Dendritic cell treated with granulocyte-macrophage colony-stimulating factor and Interleukin-4, amounts not matched to agents 40 ng/mL and 50 ng/mL, for 4 days (primary cell): ENCODE measurements around the gene PLPP2.

Source experiments
- H3K27ac Mint-ChIP-seq: one replicate; pipeline ENCODE4 v1.8.0; 2022; ENCODE audit warnings: mild to moderate bottlenecking, mixed read lengths
- H3K27me3 Mint-ChIP-seq: one replicate; pipeline ENCODE4 v1.8.0; 2022; ENCODE audit warnings: mild to moderate bottlenecking, mixed read lengths
- H3K36me3 Mint-ChIP-seq: one replicate; pipeline ENCODE4 v1.8.0; 2022; ENCODE audit warnings: low read depth, mixed read lengths
- H3K4me1 Mint-ChIP-seq: one replicate; pipeline ENCODE4 v1.8.0; 2022; ENCODE audit warnings: low read depth, mixed read lengths
- H3K4me3 Mint-ChIP-seq: one replicate; pipeline ENCODE4 v1.8.0; 2022; ENCODE audit warnings: mild to moderate bottlenecking, moderate library complexity, mixed read lengths
- H3K9me3 Mint-ChIP-seq: one replicate; pipeline ENCODE4 v1.8.0; 2022; ENCODE audit warnings: mixed read lengths
- intact Hi-C: fragments of 100-400 bp; cut with micrococcal nuclease; formaldehyde crosslinking; loops from one replicate; pipeline ENCODE4 v1.15.0; 2022

The PLPP2 gene

GRCh38 chr19:309206-309565 is 18.0 kb upstream of the PLPP2 start:
- intact Hi-C loops, result no loop called here
- peaks cover 89% of the 10 kb centered on the region for H3K36me3 Mint-ChIP-seq
- H3K27ac Mint-ChIP-seq, result no peak overlapping the region
- no peaks in the 10 kb centered on the region for H3K27me3 Mint-ChIP-seq
- H3K4me3 Mint-ChIP-seq, result no peak overlapping the region
- no peaks in the 10 kb centered on the region for H3K4me1 Mint-ChIP-seq
- no peaks in the 10 kb centered on the region for H3K9me3 Mint-ChIP-seq

- Mint-ChIP-seq H3K9me3 (no peaks in the 10 kb centered on the region), H3K27me3 (no peaks in the 10 kb centered on the region), H3K4me3 (no peak overlapping the region), H3K4me1 (no peaks in the 10 kb centered on the region), H3K36me3 (peaks cover 83% of the 10 kb centered on the region), H3K27ac (no peak overlapping the region)
- intact Hi-C loops, result no loop called here
These were observed 17.4 kb upstream of the PLPP2 start for GRCh38 chr19:308471-309205.

- no peak overlapping the region for H3K4me3 Mint-ChIP-seq
- H3K36me3 Mint-ChIP-seq, result peaks cover 77% of the 10 kb centered on the region
- intact Hi-C loops, result no loop called here
- no peaks in the 10 kb centered on the region for H3K4me1 Mint-ChIP-seq
- H3K9me3 Mint-ChIP-seq, result no peaks in the 10 kb centered on the region
- H3K27ac Mint-ChIP-seq, result no peak overlapping the region
- H3K27me3 Mint-ChIP-seq, result no peaks in the 10 kb centered on the region
These were observed 16.7 kb upstream of the PLPP2 start for GRCh38 chr19:307793-308420.

- Mint-ChIP-seq H3K4me3 (no peak overlapping the region), H3K27me3 (no peaks in the 10 kb centered on the region), H3K27ac (no peak overlapping the region), H3K4me1 (no peaks in the 10 kb centered on the region), H3K36me3 (peaks cover 76% of the 10 kb centered on the region), H3K9me3 (no peaks in the 10 kb centered on the region)
- intact Hi-C loops, result no loop called here
These were observed 15.9 kb upstream of the PLPP2 start for GRCh38 chr19:307111-307531.

- Mint-ChIP-seq H3K4me1 (no peaks in the 10 kb centered on the region), H3K36me3 (peaks cover 68% of the 10 kb centered on the region), H3K27me3 (no peaks in the 10 kb centered on the region), H3K27ac (no peak overlapping the region), H3K4me3 (no peak overlapping the region), H3K9me3 (no peaks in the 10 kb centered on the region)
- intact Hi-C loops, result no loop called here
These were observed 15.1 kb upstream of the PLPP2 start for GRCh38 chr19:306151-306900.

- Mint-ChIP-seq H3K4me3 (no peak overlapping the region), H3K27me3 (no peaks in the 10 kb centered on the region), H3K4me1 (no peaks in the 10 kb centered on the region), H3K27ac (no peak overlapping the region), H3K36me3 (peaks cover 60% of the 10 kb centered on the region), H3K9me3 (no peaks in the 10 kb centered on the region)
- intact Hi-C loops, result no loop called here
These were observed 14.3 kb upstream of the PLPP2 start for GRCh38 chr19:305240-306150.

- peak overlapping the region; percentile 66 for H3K27ac Mint-ChIP-seq
- H3K36me3 Mint-ChIP-seq, result no peaks in the 10 kb centered on the region
- H3K4me3 Mint-ChIP-seq, result peak overlapping the region; percentile 4
- H3K4me1 Mint-ChIP-seq, result peaks cover 32% of the 10 kb centered on the region
- peaks cover 38% of the 10 kb centered on the region for H3K27me3 Mint-ChIP-seq
- H3K9me3 Mint-ChIP-seq, result no peaks in the 10 kb centered on the region
- intact Hi-C loops, result no loop called here
These were observed 5.4 kb upstream of the PLPP2 start for GRCh38 chr19:296476-297225.

GRCh38 chr19:295687-296370 is 4.6 kb upstream of the PLPP2 start:
- peaks cover 41% of the 10 kb centered on the region for H3K27me3 Mint-ChIP-seq
- intact Hi-C loops, result no loop called here
- H3K4me3 Mint-ChIP-seq, result peak overlapping the region; percentile 4
- no peaks in the 10 kb centered on the region for H3K9me3 Mint-ChIP-seq
- H3K36me3 Mint-ChIP-seq, result no peaks in the 10 kb centered on the region
- H3K27ac Mint-ChIP-seq, result peak overlapping the region; percentile 66
- H3K4me1 Mint-ChIP-seq, result peaks cover 32% of the 10 kb centered on the region

GRCh38 chr19:294946-295686 is 3.9 kb upstream of the PLPP2 start:
- Mint-ChIP-seq H3K4me3 (no peak overlapping the region), H3K4me1 (peaks cover 32% of the 10 kb centered on the region), H3K9me3 (no peaks in the 10 kb centered on the region), H3K36me3 (no peaks in the 10 kb centered on the region), H3K27me3 (peaks cover 47% of the 10 kb centered on the region), H3K27ac (no peak overlapping the region)
- intact Hi-C loops, result no loop called here

GRCh38 chr19:294341-294945 is 3.2 kb upstream of the PLPP2 start:
- intact Hi-C loops, result no loop called here
- Mint-ChIP-seq H3K36me3 (no peaks in the 10 kb centered on the region), H3K4me1 (peaks cover 32% of the 10 kb centered on the region), H3K4me3 (no peak overlapping the region), H3K9me3 (no peaks in the 10 kb centered on the region), H3K27ac (no peak overlapping the region), H3K27me3 (peaks cover 54% of the 10 kb centered on the region)

GRCh38 chr19:293436-294110 is 2.4 kb upstream of the PLPP2 start:
- Mint-ChIP-seq H3K27me3 (peaks cover 62% of the 10 kb centered on the region), H3K4me3 (no peak overlapping the region), H3K27ac (no peak overlapping the region), H3K9me3 (no peaks in the 10 kb centered on the region), H3K4me1 (peaks cover 32% of the 10 kb centered on the region), H3K36me3 (no peaks in the 10 kb centered on the region)
- intact Hi-C loops, result no loop called here
